ENCODE measurements around the gene UST. TPM values are rescaled to one million over a fixed set of nuclear protein-coding genes. Genes with fewer than 3 reads are reported as not detected.

Gene UST
- total and polyA plus RNA-seq, 9 of the 15 experiments (the other 6 are each of a cell fraction or from before 2014, with no cell fraction given), result 0.04 to 0.10 TPM; not detected in 7

DNA sequence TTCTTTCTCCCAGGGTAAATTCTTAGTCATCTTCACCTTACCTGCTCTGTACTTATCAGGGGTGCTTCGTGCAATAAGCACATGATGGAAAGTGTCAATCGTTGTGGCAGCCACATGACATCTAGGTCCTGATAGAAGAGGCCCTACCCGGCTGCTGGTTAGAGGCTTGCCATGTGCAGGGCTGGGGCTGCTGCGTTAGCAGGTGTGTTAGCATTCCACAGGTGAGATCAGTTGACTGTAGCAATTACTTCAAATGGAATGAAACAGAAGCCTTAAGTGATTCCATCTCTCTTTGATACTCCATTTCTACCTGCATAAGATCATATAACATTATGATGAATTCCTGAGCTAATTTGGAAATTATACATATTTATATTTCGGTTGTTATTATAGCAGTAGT is 127.0 kb downstream of the UST start:
- intact Hi-C loops (cut with micrococcal nuclease) (no loop called here), in situ Hi-C loops (cut with MboI) (no loop called here)
- no peak for ATAC-seq
- no peak overlapping the region for H3K9ac ChIP-seq (ENCODE audit: insufficient read depth in 1 of 2, low read depth in 2 of 2, low read length in 2 of 2)
- H4K20me1 ChIP-seq (replicated peaks; ENCODE audit: control insufficient read depth, insufficient read depth, low read length), result no peaks in the 10 kb centered on the region
- ChIA-PET POLR2A (interaction anchor here (1.1 kb wide), 1 partner anchor 10 kb away, joined by 3 read pairs; no protein-coding TSS in a partner anchor), CTCF (ENCODE audit: low intra/inter-chr PET ratio) (no interaction called here)
- H3K4me1 ChIP-seq (replicated peaks in 1 of 2; ENCODE audit: control insufficient read depth in 2 of 2, insufficient read depth in 2 of 2, low read length in 2 of 2), result no peaks in the 10 kb centered on the region
- H3K9me3 ChIP-seq (replicated peaks; ENCODE audit: control insufficient read depth, insufficient read depth, low read depth, low read length), result no peaks in the 10 kb centered on the region
- no peak overlapping the region for H3K27ac ChIP-seq (ENCODE audit: extremely low read depth, low read depth, low read length)
- BruUV-seq (replicated peaks), result no TSS peak
- H3K36me3 ChIP-seq (ENCODE audit: control insufficient read depth, insufficient read depth, low read length), result no peaks in the 10 kb centered on the region
- no peak for FAIRE-seq
- H3K79me2 ChIP-seq (ENCODE audit: control insufficient read depth, insufficient read depth, low read length), result no peaks in the 10 kb centered on the region
- peaks cover 0 to 12% of the 10 kb centered on the region in 2 experiments; a peak in 1 of 5 replicates for H3K27me3 ChIP-seq (ENCODE audit: control insufficient read depth in 2 of 2, insufficient read depth in 2 of 2, low read length in 2 of 2)
- WGBS (ENCODE audit: insufficient coverage, low coverage, missing lambda C conversion rate), result under 1% methylated on average over 5 of the region's 5 CpGs
- TF ChIP-seq OTX1 (CRISPR knock-in tag; IDR thresholded peaks at IDR 0.05) (no peak), NONO (IDR thresholded peaks at IDR 0.05; ENCODE audit: low read depth in 2 of 2, low read length in 1 of 2) (no peak)
- H2AFZ ChIP-seq (ENCODE audit: low read depth, low read length), result no peak overlapping the region
- DNase-seq (ENCODE audit: extremely low read depth in 1 of 4, low spot score in 3 of 4), result no peak
- H3K9me1 ChIP-seq (ENCODE audit: control insufficient read depth, insufficient read depth, low read length), result no peaks in the 10 kb centered on the region
- H3K4me3 ChIP-seq, result no peak overlapping the region
- no peak overlapping the region for H3K4me2 ChIP-seq (ENCODE audit: insufficient read depth, low read length)

DNA sequence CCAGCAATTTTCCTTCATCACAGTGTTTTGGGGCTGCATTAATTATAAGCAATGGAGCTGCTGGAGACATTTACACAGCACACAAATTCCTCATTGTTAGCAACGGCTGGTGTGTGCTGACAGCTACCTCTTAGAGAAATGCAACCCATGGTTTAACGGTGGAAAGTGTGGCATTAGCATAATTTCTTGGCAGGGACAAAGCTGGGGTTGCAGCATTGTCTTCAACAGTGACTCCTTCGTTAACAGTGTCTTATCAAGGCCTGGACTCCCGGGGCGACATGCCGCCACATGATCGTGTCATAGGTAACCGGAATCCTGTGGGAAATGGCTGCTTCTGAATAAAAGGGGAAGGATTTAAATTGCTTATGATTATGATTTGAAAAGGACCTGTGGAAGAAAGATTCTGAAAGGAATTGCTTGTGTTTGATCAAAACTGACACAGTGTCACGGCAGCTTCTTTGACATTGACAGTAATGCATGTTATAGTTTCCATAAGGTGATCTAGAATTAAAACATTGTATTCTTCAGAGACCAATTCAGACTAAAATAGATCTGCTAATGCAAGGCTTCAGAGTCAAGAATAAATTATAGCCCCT is 128.0 kb downstream of the UST start:
- no peak overlapping the region for H3K9ac ChIP-seq (ENCODE audit: insufficient read depth in 1 of 2, low read depth in 2 of 2, low read length in 2 of 2)
- no peak overlapping the region for H3K4me3 ChIP-seq
- DNase-seq (ENCODE audit: extremely low read depth in 1 of 4, low spot score in 3 of 4) (peak in 1 of 4 experiments; percentile 5), FAIRE-seq (no peak), ATAC-seq (no peak)
- H3K27me3 ChIP-seq (ENCODE audit: control insufficient read depth in 2 of 2, insufficient read depth in 2 of 2, low read length in 2 of 2), result peaks cover 0 to 12% of the 10 kb centered on the region in 2 experiments; a peak in 1 of 5 replicates
- BruUV-seq (replicated peaks), result no TSS peak
- no peaks in the 10 kb centered on the region for H3K9me1 ChIP-seq (ENCODE audit: control insufficient read depth, insufficient read depth, low read length)
- no peaks in the 10 kb centered on the region for H3K36me3 ChIP-seq (ENCODE audit: control insufficient read depth, insufficient read depth, low read length)
- H3K4me1 ChIP-seq (replicated peaks in 1 of 2; ENCODE audit: control insufficient read depth in 2 of 2, insufficient read depth in 2 of 2, low read length in 2 of 2), result no peaks in the 10 kb centered on the region
- ChIA-PET CTCF (ENCODE audit: low intra/inter-chr PET ratio) (no interaction called here), POLR2A (interaction anchor here (1.1 kb wide), 1 partner anchor 11 kb away, joined by 3 read pairs; no protein-coding TSS in a partner anchor)
- no peak overlapping the region for H3K27ac ChIP-seq (ENCODE audit: extremely low read depth, low read depth, low read length)
- H2AFZ ChIP-seq (ENCODE audit: low read depth, low read length), result no peak overlapping the region
- no peaks in the 10 kb centered on the region for H3K9me3 ChIP-seq (replicated peaks; ENCODE audit: control insufficient read depth, insufficient read depth, low read depth, low read length)
- H4K20me1 ChIP-seq (replicated peaks; ENCODE audit: control insufficient read depth, insufficient read depth, low read length), result no peaks in the 10 kb centered on the region
- intact Hi-C loops (cut with micrococcal nuclease), result no loop called here
- under 1% methylated on average over 9 of the region's 9 CpGs for WGBS (ENCODE audit: insufficient coverage, low coverage, missing lambda C conversion rate)
- no peaks in the 10 kb centered on the region for H3K79me2 ChIP-seq (ENCODE audit: control insufficient read depth, insufficient read depth, low read length)
- H3K4me2 ChIP-seq (ENCODE audit: insufficient read depth, low read length), result no peak overlapping the region
- in situ Hi-C loops (cut with MboI), result no loop called here
- TF ChIP-seq, protein P1, sequence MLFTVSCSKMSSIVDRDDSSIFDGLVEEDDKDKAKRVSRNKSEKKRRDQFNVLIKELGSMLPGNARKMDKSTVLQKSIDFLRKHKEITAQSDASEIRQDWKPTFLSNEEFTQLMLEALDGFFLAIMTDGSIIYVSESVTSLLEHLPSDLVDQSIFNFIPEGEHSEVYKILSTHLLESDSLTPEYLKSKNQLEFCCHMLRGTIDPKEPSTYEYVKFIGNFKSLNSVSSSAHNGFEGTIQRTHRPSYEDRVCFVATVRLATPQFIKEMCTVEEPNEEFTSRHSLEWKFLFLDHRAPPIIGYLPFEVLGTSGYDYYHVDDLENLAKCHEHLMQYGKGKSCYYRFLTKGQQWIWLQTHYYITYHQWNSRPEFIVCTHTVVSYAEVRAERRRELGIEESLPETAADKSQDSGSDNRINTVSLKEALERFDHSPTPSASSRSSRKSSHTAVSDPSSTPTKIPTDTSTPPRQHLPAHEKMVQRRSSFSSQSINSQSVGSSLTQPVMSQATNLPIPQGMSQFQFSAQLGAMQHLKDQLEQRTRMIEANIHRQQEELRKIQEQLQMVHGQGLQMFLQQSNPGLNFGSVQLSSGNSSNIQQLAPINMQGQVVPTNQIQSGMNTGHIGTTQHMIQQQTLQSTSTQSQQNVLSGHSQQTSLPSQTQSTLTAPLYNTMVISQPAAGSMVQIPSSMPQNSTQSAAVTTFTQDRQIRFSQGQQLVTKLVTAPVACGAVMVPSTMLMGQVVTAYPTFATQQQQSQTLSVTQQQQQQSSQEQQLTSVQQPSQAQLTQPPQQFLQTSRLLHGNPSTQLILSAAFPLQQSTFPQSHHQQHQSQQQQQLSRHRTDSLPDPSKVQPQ (CRISPR knock-in tag; IDR thresholded peaks at IDR 0.05; ENCODE audit: borderline replicate concordance), result no peak
- TF ChIP-seq RBM39 (optimal IDR thresholded peaks at IDR 0.05; ENCODE audit: low read depth, low read length) (no peak), FUS (optimal IDR thresholded peaks at IDR 0.05; ENCODE audit: low read depth, low read length) (no peak), ZNF174 (CRISPR knock-in tag; IDR thresholded peaks at IDR 0.05) (no peak)
- TF ChIP-seq, protein P2, sequence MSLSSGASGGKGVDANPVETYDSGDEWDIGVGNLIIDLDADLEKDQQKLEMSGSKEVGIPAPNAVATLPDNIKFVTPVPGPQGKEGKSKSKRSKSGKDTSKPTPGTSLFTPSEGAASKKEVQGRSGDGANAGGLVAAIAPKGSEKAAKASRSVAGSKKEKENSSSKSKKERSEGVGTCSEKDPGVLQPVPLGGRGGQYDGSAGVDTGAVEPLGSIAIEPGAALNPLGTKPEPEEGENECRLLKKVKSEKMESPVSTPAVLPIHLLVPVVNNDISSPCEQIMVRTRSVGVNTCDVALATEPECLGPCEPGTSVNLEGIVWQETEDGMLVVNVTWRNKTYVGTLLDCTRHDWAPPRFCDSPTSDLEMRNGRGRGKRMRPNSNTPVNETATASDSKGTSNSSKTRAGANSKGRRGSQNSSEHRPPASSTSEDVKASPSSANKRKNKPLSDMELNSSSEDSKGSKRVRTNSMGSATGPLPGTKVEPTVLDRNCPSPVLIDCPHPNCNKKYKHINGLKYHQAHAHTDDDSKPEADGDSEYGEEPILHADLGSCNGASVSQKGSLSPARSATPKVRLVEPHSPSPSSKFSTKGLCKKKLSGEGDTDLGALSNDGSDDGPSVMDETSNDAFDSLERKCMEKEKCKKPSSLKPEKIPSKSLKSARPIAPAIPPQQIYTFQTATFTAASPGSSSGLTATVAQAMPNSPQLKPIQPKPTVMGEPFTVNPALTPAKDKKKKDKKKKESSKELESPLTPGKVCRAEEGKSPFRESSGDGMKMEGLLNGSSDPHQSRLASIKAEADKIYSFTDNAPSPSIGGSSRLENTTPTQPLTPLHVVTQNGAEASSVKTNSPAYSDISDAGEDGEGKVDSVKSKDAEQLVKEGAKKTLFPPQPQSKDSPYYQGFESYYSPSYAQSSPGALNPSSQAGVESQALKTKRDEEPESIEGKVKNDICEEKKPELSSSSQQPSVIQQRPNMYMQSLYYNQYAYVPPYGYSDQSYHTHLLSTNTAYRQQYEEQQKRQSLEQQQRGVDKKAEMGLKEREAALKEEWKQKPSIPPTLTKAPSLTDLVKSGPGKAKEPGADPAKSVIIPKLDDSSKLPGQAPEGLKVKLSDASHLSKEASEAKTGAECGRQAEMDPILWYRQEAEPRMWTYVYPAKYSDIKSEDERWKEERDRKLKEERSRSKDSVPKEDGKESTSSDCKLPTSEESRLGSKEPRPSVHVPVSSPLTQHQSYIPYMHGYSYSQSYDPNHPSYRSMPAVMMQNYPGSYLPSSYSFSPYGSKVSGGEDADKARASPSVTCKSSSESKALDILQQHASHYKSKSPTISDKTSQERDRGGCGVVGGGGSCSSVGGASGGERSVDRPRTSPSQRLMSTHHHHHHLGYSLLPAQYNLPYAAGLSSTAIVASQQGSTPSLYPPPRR (CRISPR knock-in tag; IDR thresholded peaks at IDR 0.05; ENCODE audit: borderline replicate concordance), result no peak
